HK-2 (cell line): ENCODE results near the gene CDRT4.

Experiments used
- DNase-seq: peaks from one replicate; pipeline ENCODE4 v3.0.0-alpha.2; 2018; ENCODE audit not compliant: unreplicated experiment

Gene CDRT4

GRCh38 chr17:15393414-15393813, 74.0 kb downstream of the CDRT4 start:
- DNase-seq = no peak

DNA sequence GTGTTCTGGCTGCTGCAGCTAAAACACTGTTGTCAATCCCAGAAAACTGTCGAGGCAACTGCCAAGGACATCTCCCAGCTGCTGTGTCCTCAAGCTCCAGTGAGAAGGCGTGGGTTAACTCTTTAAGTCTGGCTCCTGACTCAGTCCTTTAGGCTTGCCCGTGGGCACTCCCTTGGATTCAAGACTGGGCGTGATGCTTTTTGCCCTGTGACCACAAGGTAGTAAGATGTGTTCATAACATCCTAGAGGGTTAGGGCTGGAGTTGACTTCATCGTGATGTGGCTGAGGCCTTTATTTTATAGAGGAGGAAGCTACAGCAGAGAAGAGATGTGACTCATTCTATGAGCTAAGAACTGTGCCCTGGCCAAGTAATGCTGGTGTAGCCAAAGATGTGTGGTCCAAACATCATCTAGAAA, 75.1 kb downstream of the CDRT4 start:
- no peak for DNase-seq

DNA sequence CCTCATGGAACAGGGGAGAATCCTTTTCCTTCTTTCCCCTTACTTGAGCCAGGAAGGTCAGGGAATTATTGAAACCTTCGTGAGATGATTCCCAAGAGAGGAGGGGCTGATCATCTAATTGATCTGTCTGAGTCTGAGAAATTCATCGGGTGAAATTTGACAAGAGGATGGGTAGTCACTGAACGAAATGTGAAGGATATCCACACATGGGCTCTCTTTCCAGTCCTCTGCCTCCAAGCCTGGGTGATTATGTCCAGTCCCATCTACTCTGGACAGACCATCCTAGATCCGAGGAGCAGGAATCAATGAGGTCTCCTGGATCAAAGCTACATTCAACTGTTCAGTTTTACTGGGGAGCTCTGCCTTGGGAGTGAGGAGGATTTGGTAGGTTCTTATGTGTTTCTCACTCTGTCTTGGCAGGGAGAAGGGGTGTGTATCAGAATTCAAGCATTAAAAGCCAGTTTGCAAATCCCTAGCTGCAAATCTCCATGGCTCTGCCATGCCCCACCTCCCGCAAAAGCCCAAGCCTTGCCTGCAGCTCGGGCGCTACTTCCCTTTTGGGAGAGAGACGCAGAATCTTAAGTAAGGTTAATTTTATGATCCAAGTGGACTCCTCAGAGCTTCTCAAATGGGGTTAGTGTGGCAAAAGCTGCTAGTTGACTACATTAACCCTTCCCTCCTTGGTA, 78.9 kb downstream of the CDRT4 start:
- no peak for DNase-seq

- no peak for DNase-seq
These were observed 81.3 kb downstream of the CDRT4 start for GRCh38 chr17:15386083-15386482.
